Glutamatergic neuron (in vitro differentiated cells): ENCODE results near the gene KCTD6. TPM values are rescaled to one million over a fixed set of nuclear protein-coding genes. Genes with fewer than 3 reads are reported as not detected.
"Not testable (repeated sequence)": the region's sequence is repeated elsewhere in the genome, so short reads cannot be mapped to it uniquely, and the experiment has no call there.

Experiments used
- DNase-seq: peaks from one replicate; pipeline ENCODE4 v3.0.0; 2022
- H3K27ac Mint-ChIP-seq: one replicate; pipeline ENCODE4 v1.8.0; 2020; ENCODE audit warnings: mild to moderate bottlenecking, mixed read lengths, inconsistent platforms; ENCODE audit not compliant: unreplicated experiment
- H3K27me3 Mint-ChIP-seq: one replicate; pipeline ENCODE4 v1.8.0; 2020; ENCODE audit warnings: mild to moderate bottlenecking, moderate library complexity, mixed read lengths, inconsistent platforms; ENCODE audit not compliant: unreplicated experiment
- H3K36me3 Mint-ChIP-seq: one replicate; pipeline ENCODE4 v1.8.0; 2020; ENCODE audit warnings: mild to moderate bottlenecking, mixed read lengths, inconsistent platforms; ENCODE audit not compliant: unreplicated experiment
- H3K4me1 Mint-ChIP-seq: one replicate; pipeline ENCODE4 v1.8.0; 2020; ENCODE audit warnings: mild to moderate bottlenecking, low read depth, mixed read lengths, inconsistent platforms; ENCODE audit not compliant: unreplicated experiment
- H3K4me3 Mint-ChIP-seq: one replicate; pipeline ENCODE4 v1.8.0; 2020; ENCODE audit warnings: mild to moderate bottlenecking, mixed read lengths, inconsistent platforms; ENCODE audit not compliant: unreplicated experiment
- H3K9me3 Mint-ChIP-seq: one replicate; pipeline ENCODE4 v1.8.0; 2020; ENCODE audit warnings: mild to moderate bottlenecking, moderate library complexity, mixed read lengths, inconsistent platforms; ENCODE audit not compliant: unreplicated experiment
- CTCF ChIP-seq: fragments of 200-600 bp; sonication (generic); IDR thresholded peaks from one replicate; pipeline ENCODE4 v1.5.0; 2021; ENCODE audit not compliant: partially characterized antibody, unreplicated experiment
- total RNA-seq: library from RNA; stranded (reverse); fragmentation: NEBNext Ultra II Directional; extraction: Animal tissue kit (Norgen Biotek cat#: 25700); gene quantifications from one replicate; pipeline ENCODE4 v1.2.1, GENCODE V29; 2021; ENCODE audit not compliant: unreplicated experiment

The KCTD6 gene
- total RNA-seq, 1 donor from 2014 or later: 21.1 TPM

- H3K27ac Mint-ChIP-seq: no peak overlapping the region
- peaks cover 24% of the 10 kb centered on the region for H3K4me1 Mint-ChIP-seq
Observed at GRCh38 chr3:58521917-58522631, 30.2 kb downstream of the KCTD6 start.

GRCh38 chr3:58522759-58523425 is 31.0 kb downstream of the KCTD6 start:
- DNase-seq: no peak

More at GRCh38 chr3:58521917-58522631, 30.2 kb downstream of the KCTD6 start:
- no peak for TF ChIP-seq CTCF
- Mint-ChIP-seq H3K9me3 (peaks cover 7% of the 10 kb centered on the region), H3K36me3 (no peaks in the 10 kb centered on the region), H3K4me3 (no peak overlapping the region), H3K27me3 (peaks cover 14% of the 10 kb centered on the region)
- no peak for DNase-seq

GRCh38 chr3:58524326-58524888 is 32.5 kb downstream of the KCTD6 start:
- Mint-ChIP-seq H3K4me3 (no peak overlapping the region), H3K27ac (no peak overlapping the region), H3K27me3 (peaks cover 10% of the 10 kb centered on the region), H3K9me3 (no peaks in the 10 kb centered on the region), H3K4me1 (peaks cover 14% of the 10 kb centered on the region), H3K36me3 (no peaks in the 10 kb centered on the region)
- no peak for TF ChIP-seq CTCF
- DNase-seq: no peak

More at GRCh38 chr3:58522759-58523425, 31.0 kb downstream of the KCTD6 start:
- TF ChIP-seq CTCF: no peak
- Mint-ChIP-seq H3K27me3 (peaks cover 14% of the 10 kb centered on the region), H3K9me3 (peaks cover 7% of the 10 kb centered on the region), H3K4me3 (no peak overlapping the region), H3K36me3 (no peaks in the 10 kb centered on the region), H3K27ac (no peak overlapping the region), H3K4me1 (peaks cover 24% of the 10 kb centered on the region)

- H3K9me3 Mint-ChIP-seq: peaks cover 2% of the 10 kb centered on the region
- H3K4me3 Mint-ChIP-seq: no peak overlapping the region
- H3K27me3 Mint-ChIP-seq: peaks cover 10% of the 10 kb centered on the region
- no peak for TF ChIP-seq CTCF
- no peaks in the 10 kb centered on the region for H3K36me3 Mint-ChIP-seq
- DNase-seq: no peak
- peaks cover 8% of the 10 kb centered on the region for H3K4me1 Mint-ChIP-seq
- H3K27ac Mint-ChIP-seq: no peak overlapping the region
Observed at GRCh38 chr3:58526515-58526957, 34.6 kb downstream of the KCTD6 start.

- H3K4me1 Mint-ChIP-seq, H3K36me3 Mint-ChIP-seq, H3K9me3 Mint-ChIP-seq, H3K27me3 Mint-ChIP-seq, H3K4me3 Mint-ChIP-seq, DNase-seq, H3K27ac Mint-ChIP-seq: not testable (repeated sequence)
Observed at GRCh38 chr3:58527440-58527839, 35.5 kb downstream of the KCTD6 start.
